HCT116 (cell line): ENCODE data around the gene ARMH3. TPM values are rescaled to one million over a fixed set of nuclear protein-coding genes. Genes with fewer than 3 reads are reported as not detected.

Experiments
- ATAC-seq: fragments of 200-7000 bp; cut with Tn5 transposase; 2 replicates; pipeline ENCODE4 v1.9.1; 2020; ENCODE audit warnings: mild to moderate bottlenecking, moderate library complexity
- BruUV-seq: library from RNA; stranded (reverse); fragments of 400-500 nt; replicated peaks from 2 replicates; lab custom pipeline; 2021; lab: Mats Ljungman, UMichigan
- CTCF ChIA-PET: fragments of 300-600 bp; sonication (Branson Sonifier 250); formaldehyde crosslinking; loops from one replicate; lab custom pipeline; 2021; ENCODE audit warnings: antibody characterized with exemption; lab: Charles Lee
- POLR2A ChIA-PET: fragments of 300-600, 350-600 bp; sonication (Branson Sonifier 250); formaldehyde crosslinking; loops from one replicate; lab custom pipeline; 2021; ENCODE audit warnings: antibody characterized with exemption; lab: Charles Lee
- RAD21 ChIA-PET, 2 experiments: fragments of 300-600 bp; sonication (Branson Sonifier 250); formaldehyde crosslinking; loops; one replicate each; lab custom pipeline; 2023; ENCODE audit warnings: low total read pairs in 2 of 2; ENCODE audit not compliant: uncharacterized antibody in 2 of 2, unreplicated experiment in 2 of 2, low non-redundant PET in 1 of 2; lab: Charles Lee
- DNase-seq: peaks from one replicate; pipeline ENCODE4 v3.0.0-alpha.2; 2010; ENCODE audit warnings: low read depth, low spot score
- H2AFZ ChIP-seq: fragments of 200-600 bp; shearing (Covaris generic), sonication (generic); 2 replicates; pipeline ENCODE4 v1.6.1; 2017; ENCODE audit warnings: low read depth, mixed run types, mixed read lengths, antibody characterized with exemption, low read length; ENCODE audit not compliant: poor library complexity, severe bottlenecking
- H3K27ac ChIP-seq: 2 replicates; pipeline ENCODE4 v1.5.1; 2012; ENCODE audit warnings: low read depth, low read length
- H3K27me3 ChIP-seq: fragments of 200-600 bp; sonication (generic); 2 replicates; pipeline ENCODE4 v1.6.1; 2016; ENCODE audit warnings: mixed run types, low read length, mixed read lengths; ENCODE audit not compliant: insufficient read depth
- H3K36me3 ChIP-seq, 2 experiments: fragments of 200-500 bp in 1 of 2; fragments of 200-600 bp in 1 of 2; sonication (Bioruptor generic) in 1 of 2; sonication (generic) in 1 of 2; 2 replicates each; pipeline versions ENCODE4 v1.5.1 to v1.6.1; 2014 to 2016; ENCODE audit warnings: low read length in 2 of 2, inconsistent platforms in 1 of 2, mixed read lengths in 1 of 2, mixed run types in 1 of 2; ENCODE audit not compliant: insufficient read depth in 2 of 2, control insufficient read depth in 1 of 2
- H3K4me1 ChIP-seq, 2 experiments: fragments of 200-600 bp in 1 of 2; sonication (generic) in 1 of 2; 2 replicates each; pipeline versions ENCODE4 v1.5.1 to v1.6.1; 2012 to 2017; ENCODE audit warnings: low read length in 2 of 2, inconsistent platforms in 1 of 2, mild to moderate bottlenecking in 1 of 2, mixed read lengths in 1 of 2, mixed run types in 1 of 2, moderate library complexity in 1 of 2; ENCODE audit not compliant: insufficient read depth in 2 of 2, control insufficient read depth in 1 of 2
- H3K4me2 ChIP-seq: fragments of 200-600 bp; sonication (generic); 2 replicates; pipeline ENCODE4 v1.6.1; 2017; ENCODE audit warnings: mixed run types, low read length, mixed read lengths
- H3K4me3 ChIP-seq, 2 experiments: fragments of 200-600 bp in 1 of 2; sonication (generic) in 1 of 2; replicated peaks in 1 of 2; 2 replicates each; pipeline ENCODE4 v1.5.1; 2011 to 2016; ENCODE audit warnings: low read length in 2 of 2, control low read depth in 1 of 2, low read depth in 1 of 2, mild to moderate bottlenecking in 1 of 2, mixed read lengths in 1 of 2, mixed run types in 1 of 2
- H3K79me2 ChIP-seq: fragments of 200-600 bp; sonication (generic); 2 replicates; pipeline ENCODE4 v1.6.1; 2017; ENCODE audit warnings: mild to moderate bottlenecking, mixed run types, low read length, moderate library complexity, mixed read lengths; ENCODE audit not compliant: insufficient read depth
- H3K9ac ChIP-seq: fragments of 200-600 bp; sonication (generic); 2 replicates; pipeline ENCODE4 v1.6.1; 2016; ENCODE audit warnings: low read length, mixed read lengths
- H3K9me2 ChIP-seq: fragments of 200-600 bp; sonication (generic), shearing (Covaris generic); 2 replicates; pipeline ENCODE4 v1.6.1; 2017; ENCODE audit warnings: mixed run types, mild to moderate bottlenecking, moderate library complexity; ENCODE audit not compliant: insufficient read depth
- H3K9me3 ChIP-seq, 2 experiments: fragments of 200-500 bp in 1 of 2; fragments of 200-600 bp in 1 of 2; sonication (Bioruptor generic) in 1 of 2; sonication (generic) in 1 of 2; 2 replicates each; pipeline ENCODE4 v1.6.1; 2014 to 2017; ENCODE audit warnings: low read length in 2 of 2, mixed read lengths in 2 of 2, inconsistent platforms in 1 of 2, low read depth in 1 of 2, mild to moderate bottlenecking in 1 of 2, mixed run types in 1 of 2, moderate library complexity in 1 of 2; ENCODE audit not compliant: control insufficient read depth in 1 of 2, insufficient read depth in 1 of 2
- H4K20me1 ChIP-seq: fragments of 200-600 bp; sonication (generic), shearing (Covaris generic); 2 replicates; pipeline ENCODE4 v1.6.1; 2017; ENCODE audit warnings: mixed run types, mild to moderate bottlenecking, moderate library complexity; ENCODE audit not compliant: insufficient read depth
- CBX3 ChIP-seq: IDR thresholded peaks from 2 replicates; pipeline ENCODE4 v1.6.1; 2012; ENCODE audit warnings: low read depth
- ELF1 ChIP-seq: IDR thresholded peaks from 2 replicates; pipeline ENCODE4 v1.6.1; 2012; ENCODE audit warnings: low read depth, borderline replicate concordance
- EZH2 ChIP-seq: fragments of 200-600 bp; sonication (generic); IDR thresholded peaks from 2 replicates; pipeline ENCODE4 v1.6.1; 2017; ENCODE audit warnings: antibody characterized with exemption, mixed run types
- EZH2phosphoT487 ChIP-seq: fragments of 200-600 bp; IDR thresholded peaks from 2 replicates; pipeline ENCODE4 v1.6.1; 2018; ENCODE audit warnings: antibody characterized with exemption, borderline replicate concordance
- FOSL1 ChIP-seq: IDR thresholded peaks from 2 replicates; pipeline ENCODE4 v1.6.1; 2012; ENCODE audit warnings: low read depth
- JUND ChIP-seq: IDR thresholded peaks from 2 replicates; pipeline ENCODE4 v1.6.1; 2012
- POLR2A ChIP-seq: IDR thresholded peaks from 2 replicates; pipeline ENCODE4 v1.7.0; 2011; ENCODE audit warnings: borderline replicate concordance; ENCODE audit not compliant: insufficient read depth, insufficient read length; ENCODE audit errors: extremely low read depth
- RAD21 ChIP-seq: IDR thresholded peaks from 2 replicates; pipeline ENCODE4 v1.6.1; 2012; ENCODE audit warnings: low read depth, mild to moderate bottlenecking
- SIN3A ChIP-seq: IDR thresholded peaks from 2 replicates; pipeline ENCODE4 v1.6.1; 2012; ENCODE audit warnings: low read depth
- YY1 ChIP-seq: IDR thresholded peaks from 2 replicates; pipeline ENCODE4 v1.6.1; 2011; ENCODE audit warnings: low read length, low read depth, moderate library complexity, mild to moderate bottlenecking; ENCODE audit not compliant: insufficient replicate concordance; ENCODE audit errors: extremely low read depth
- ZNF274 ChIP-seq: fragments of 200-500 bp; sonication (Bioruptor generic); IDR thresholded peaks from 2 replicates; pipeline ENCODE4 v1.6.1; 2014; ENCODE audit warnings: mild to moderate bottlenecking, low read depth, low read length, inconsistent platforms
- intact Hi-C: fragments of 100-400 bp; cut with micrococcal nuclease; formaldehyde crosslinking; loops from 2 replicates; pipeline ENCODE4 v1.10.0; 2022
- total RNA-seq: library from RNA; stranded (reverse); gene quantifications from one replicate; pipeline ENCODE4 v1.2.1, GENCODE V29; 2021; ENCODE audit not compliant: unreplicated experiment
- TF ChIP-seq, protein P1 (sequence below): IDR thresholded peaks from 2 replicates; pipeline ENCODE4 v1.6.1; 2012
- TF ChIP-seq, protein P2 (sequence below), 3 experiments: fragments of 200-600 bp in 1 of 3; sonication (generic) in 1 of 3; IDR thresholded peaks in 2 of 3; conservative IDR thresholded peaks in 1 of 3; 2 replicates each; pipeline ENCODE4 v1.5.1; 2012 to 2017; ENCODE audit warnings: low read depth in 2 of 3, low read length in 2 of 3, antibody characterized with exemption in 1 of 3, borderline replicate concordance in 1 of 3, control low read depth in 1 of 3, mild to moderate bottlenecking in 1 of 3, mixed read lengths in 1 of 3, mixed run types in 1 of 3, moderate library complexity in 1 of 3; ENCODE audit not compliant: insufficient read depth in 1 of 3
- TF ChIP-seq, protein P3 (sequence below): IDR thresholded peaks from 2 replicates; pipeline ENCODE4 v1.6.1; 2012

The ARMH3 gene
- total RNA-seq, 1 experiment from 2014 or later: 30.4 TPM

DNA sequence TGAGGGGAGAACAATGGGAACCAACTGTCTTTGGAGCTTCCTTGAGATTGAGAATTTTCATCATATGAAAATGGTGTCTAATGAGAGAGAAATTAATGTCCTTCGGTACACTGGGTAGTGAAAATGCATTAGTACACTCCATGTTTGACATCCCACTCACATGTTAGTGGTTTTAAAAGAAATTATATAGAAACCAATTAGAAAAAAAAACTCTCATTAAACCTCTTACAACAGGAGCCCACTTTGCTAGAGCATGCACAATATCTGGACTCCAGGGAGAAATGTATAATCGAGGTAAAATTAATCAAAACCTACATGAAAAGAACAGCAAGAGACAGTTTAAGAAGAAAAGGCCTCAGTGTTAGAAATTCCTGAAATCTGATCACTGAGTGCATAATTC, 133.1 kb downstream of the ARMH3 start:
- no peaks in the 10 kb centered on the region for H3K4me1 ChIP-seq
- no peaks in the 10 kb centered on the region for H3K36me3 ChIP-seq
- H3K4me3 ChIP-seq: no peak overlapping the region
- ChIA-PET CTCF (no interaction called here), RAD21 (no interaction called here), POLR2A (no interaction called here)
- ATAC-seq (no peak), DNase-seq (no peak)
- H3K79me2 ChIP-seq: no peaks in the 10 kb centered on the region
- BruUV-seq: no TSS peak
- no peaks in the 10 kb centered on the region for H3K9me2 ChIP-seq
- H3K9me3 ChIP-seq: no peaks in the 10 kb centered on the region
- intact Hi-C loops: no loop called here
- H2AFZ ChIP-seq: no peak overlapping the region
- no peaks in the 10 kb centered on the region for H3K27me3 ChIP-seq
- no peak overlapping the region for H3K27ac ChIP-seq
- no peaks in the 10 kb centered on the region; the same call in 1 of the 2 replicates for H4K20me1 ChIP-seq
- no peak overlapping the region for H3K9ac ChIP-seq
- no peak for TF ChIP-seq YY1
- no peak for TF ChIP-seq JUND
- TF ChIP-seq EZH2: no peak
- TF ChIP-seq, protein P1, sequence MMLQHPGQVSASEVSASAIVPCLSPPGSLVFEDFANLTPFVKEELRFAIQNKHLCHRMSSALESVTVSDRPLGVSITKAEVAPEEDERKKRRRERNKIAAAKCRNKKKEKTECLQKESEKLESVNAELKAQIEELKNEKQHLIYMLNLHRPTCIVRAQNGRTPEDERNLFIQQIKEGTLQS: no peak
- TF ChIP-seq, protein P2, sequence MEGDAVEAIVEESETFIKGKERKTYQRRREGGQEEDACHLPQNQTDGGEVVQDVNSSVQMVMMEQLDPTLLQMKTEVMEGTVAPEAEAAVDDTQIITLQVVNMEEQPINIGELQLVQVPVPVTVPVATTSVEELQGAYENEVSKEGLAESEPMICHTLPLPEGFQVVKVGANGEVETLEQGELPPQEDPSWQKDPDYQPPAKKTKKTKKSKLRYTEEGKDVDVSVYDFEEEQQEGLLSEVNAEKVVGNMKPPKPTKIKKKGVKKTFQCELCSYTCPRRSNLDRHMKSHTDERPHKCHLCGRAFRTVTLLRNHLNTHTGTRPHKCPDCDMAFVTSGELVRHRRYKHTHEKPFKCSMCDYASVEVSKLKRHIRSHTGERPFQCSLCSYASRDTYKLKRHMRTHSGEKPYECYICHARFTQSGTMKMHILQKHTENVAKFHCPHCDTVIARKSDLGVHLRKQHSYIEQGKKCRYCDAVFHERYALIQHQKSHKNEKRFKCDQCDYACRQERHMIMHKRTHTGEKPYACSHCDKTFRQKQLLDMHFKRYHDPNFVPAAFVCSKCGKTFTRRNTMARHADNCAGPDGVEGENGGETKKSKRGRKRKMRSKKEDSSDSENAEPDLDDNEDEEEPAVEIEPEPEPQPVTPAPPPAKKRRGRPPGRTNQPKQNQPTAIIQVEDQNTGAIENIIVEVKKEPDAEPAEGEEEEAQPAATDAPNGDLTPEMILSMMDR (IDR thresholded peaks at IDR 0.05 in 2 of 3, conservative IDR thresholded peaks at IDR 0.05 in 1 of 3; ENCODE audit: borderline replicate concordance in 1 of 3, insufficient read depth in 1 of 3, low read depth in 2 of 3, low read length in 2 of 3): no peak
- no peak for TF ChIP-seq RAD21
- TF ChIP-seq SIN3A: no peak
- H3K4me2 ChIP-seq: no peak overlapping the region

DNA sequence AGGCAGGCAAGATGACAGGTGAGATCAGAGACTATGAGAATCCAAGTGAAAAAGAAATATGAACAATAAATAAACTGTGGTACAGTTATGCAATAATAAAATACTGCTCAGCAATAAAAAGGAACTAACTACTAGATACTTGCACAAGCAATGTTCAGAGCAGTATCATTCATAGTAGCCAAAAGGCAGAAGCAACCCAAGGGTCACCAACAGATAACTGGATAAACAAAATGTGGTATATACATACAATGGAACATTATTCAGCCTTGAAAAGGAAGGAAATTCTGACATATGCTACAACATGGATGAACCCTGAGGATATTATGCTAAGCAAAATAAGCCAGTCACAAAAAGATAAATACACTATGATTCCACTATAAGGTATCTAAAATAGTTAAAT, 135.4 kb downstream of the ARMH3 start:
- Histone ChIP-seq H3K9me2 (no peaks in the 10 kb centered on the region), H3K27me3 (no peaks in the 10 kb centered on the region), H3K36me3 (no peaks in the 10 kb centered on the region), H3K4me3 (no peak overlapping the region), H3K79me2 (no peaks in the 10 kb centered on the region), H3K9ac (no peak overlapping the region), H2AFZ (no peak overlapping the region), H3K9me3 (no peaks in the 10 kb centered on the region), H3K4me1 (no peaks in the 10 kb centered on the region), H3K27ac (no peak overlapping the region), H3K4me2 (no peak overlapping the region), H4K20me1 (no peaks in the 10 kb centered on the region)
- RAD21 ChIA-PET: no interaction called here
- intact Hi-C loops: no loop called here
- TF ChIP-seq, protein P3, sequence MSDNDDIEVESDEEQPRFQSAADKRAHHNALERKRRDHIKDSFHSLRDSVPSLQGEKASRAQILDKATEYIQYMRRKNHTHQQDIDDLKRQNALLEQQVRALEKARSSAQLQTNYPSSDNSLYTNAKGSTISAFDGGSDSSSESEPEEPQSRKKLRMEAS: no peak
- TF ChIP-seq ELF1: no peak
- TF ChIP-seq FOSL1: no peak
- no peak for TF ChIP-seq ZNF274
- no peak for TF ChIP-seq JUND
- TF ChIP-seq POLR2A: no peak
- TF ChIP-seq CBX3: no peak
- no peak for TF ChIP-seq EZH2phosphoT487
- CTCF ChIA-PET: no interaction called here
- BruUV-seq: no TSS peak
- ATAC-seq: no peak
- no peak for DNase-seq
- POLR2A ChIA-PET: no interaction called here
